Prostate gland (tissue), 2 donors: ENCODE measurements around the gene RAP1GDS1.

ENCODE experiments used
- POLR2A ChIP-seq: fragments of 450-650 bp; IDR thresholded peaks from one replicate; pipeline ENCODE4 v1.6.1; 2016; ENCODE audit warnings: antibody characterized with exemption, mild to moderate bottlenecking
- TF ChIP-seq, protein P1 (sequence below), 4 experiments: fragments of 200-600 bp in 2 of 4; fragments of 450-650 bp in 2 of 4; sonication (generic) in 2 of 4; IDR thresholded peaks; 1 replicate in 3 of 4; 2 replicates in 1 of 4; pipeline ENCODE4 v1.5.1; 2016 to 2019; ENCODE audit warnings: antibody characterized with exemption in 4 of 4, mild to moderate bottlenecking in 2 of 4, moderate library complexity in 2 of 4

DNA sequence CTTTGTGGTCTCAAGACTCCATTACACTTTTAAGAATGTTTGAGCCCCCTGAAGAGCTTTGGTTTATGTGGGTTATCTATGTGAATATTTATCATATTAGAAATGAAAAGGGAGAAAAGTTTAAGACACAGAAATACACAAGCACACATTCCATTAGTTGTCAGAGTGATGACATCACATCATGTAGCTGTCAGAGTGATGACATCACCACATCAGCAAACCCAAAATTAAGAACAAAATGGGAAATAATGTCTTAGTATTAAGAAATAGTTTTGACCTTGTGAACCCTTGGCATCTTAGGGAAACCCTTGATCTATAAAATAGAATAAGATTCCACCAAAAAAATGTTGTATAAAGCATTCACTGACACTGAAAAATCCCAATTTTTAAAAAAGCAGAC is 201.3 kb downstream of the RAP1GDS1 start:
- TF ChIP-seq, protein P1, sequence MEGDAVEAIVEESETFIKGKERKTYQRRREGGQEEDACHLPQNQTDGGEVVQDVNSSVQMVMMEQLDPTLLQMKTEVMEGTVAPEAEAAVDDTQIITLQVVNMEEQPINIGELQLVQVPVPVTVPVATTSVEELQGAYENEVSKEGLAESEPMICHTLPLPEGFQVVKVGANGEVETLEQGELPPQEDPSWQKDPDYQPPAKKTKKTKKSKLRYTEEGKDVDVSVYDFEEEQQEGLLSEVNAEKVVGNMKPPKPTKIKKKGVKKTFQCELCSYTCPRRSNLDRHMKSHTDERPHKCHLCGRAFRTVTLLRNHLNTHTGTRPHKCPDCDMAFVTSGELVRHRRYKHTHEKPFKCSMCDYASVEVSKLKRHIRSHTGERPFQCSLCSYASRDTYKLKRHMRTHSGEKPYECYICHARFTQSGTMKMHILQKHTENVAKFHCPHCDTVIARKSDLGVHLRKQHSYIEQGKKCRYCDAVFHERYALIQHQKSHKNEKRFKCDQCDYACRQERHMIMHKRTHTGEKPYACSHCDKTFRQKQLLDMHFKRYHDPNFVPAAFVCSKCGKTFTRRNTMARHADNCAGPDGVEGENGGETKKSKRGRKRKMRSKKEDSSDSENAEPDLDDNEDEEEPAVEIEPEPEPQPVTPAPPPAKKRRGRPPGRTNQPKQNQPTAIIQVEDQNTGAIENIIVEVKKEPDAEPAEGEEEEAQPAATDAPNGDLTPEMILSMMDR (IDR thresholded peaks at IDR 0.05), result no peak
- TF ChIP-seq POLR2A, result no peak
